ENCODE measurements around the gene PYCR2.

DNA sequence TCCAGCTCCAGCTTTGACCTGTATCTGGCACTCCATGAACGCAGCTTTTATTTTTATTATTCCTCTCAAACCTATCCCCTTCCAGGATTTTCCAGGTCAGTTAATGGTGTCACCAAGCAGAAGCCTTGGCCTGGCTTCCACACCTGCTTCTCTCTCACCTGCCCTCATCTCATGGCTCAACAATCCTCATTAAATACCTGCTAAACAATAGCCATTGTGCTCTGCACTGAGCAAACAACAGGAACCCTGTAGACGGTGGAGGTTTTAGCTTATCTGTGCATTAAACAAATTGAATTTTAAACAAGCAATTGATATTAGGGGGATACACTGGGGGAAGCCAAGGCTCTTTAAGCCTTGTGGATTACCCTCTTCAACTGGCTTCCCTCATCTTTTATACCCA, 15.3 kb downstream of the PYCR2 start:
- no peak for TF ChIP-seq POLR2A (IDR thresholded peaks at IDR 0.05; ENCODE audit: extremely low read depth, insufficient read length)
- TF ChIP-seq, protein P1, sequence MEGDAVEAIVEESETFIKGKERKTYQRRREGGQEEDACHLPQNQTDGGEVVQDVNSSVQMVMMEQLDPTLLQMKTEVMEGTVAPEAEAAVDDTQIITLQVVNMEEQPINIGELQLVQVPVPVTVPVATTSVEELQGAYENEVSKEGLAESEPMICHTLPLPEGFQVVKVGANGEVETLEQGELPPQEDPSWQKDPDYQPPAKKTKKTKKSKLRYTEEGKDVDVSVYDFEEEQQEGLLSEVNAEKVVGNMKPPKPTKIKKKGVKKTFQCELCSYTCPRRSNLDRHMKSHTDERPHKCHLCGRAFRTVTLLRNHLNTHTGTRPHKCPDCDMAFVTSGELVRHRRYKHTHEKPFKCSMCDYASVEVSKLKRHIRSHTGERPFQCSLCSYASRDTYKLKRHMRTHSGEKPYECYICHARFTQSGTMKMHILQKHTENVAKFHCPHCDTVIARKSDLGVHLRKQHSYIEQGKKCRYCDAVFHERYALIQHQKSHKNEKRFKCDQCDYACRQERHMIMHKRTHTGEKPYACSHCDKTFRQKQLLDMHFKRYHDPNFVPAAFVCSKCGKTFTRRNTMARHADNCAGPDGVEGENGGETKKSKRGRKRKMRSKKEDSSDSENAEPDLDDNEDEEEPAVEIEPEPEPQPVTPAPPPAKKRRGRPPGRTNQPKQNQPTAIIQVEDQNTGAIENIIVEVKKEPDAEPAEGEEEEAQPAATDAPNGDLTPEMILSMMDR (IDR thresholded peaks at IDR 0.05; ENCODE audit: low read depth, low read length), result no peak
- TF ChIP-seq, protein P2, sequence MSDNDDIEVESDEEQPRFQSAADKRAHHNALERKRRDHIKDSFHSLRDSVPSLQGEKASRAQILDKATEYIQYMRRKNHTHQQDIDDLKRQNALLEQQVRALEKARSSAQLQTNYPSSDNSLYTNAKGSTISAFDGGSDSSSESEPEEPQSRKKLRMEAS (IDR thresholded peaks at IDR 0.05; ENCODE audit: low read depth, low read length), result no peak

All from NB4 (cell line).